ENCODE results near the gene RYR3.
A peak's percentile ranks its signal among the peaks of the same experiment; 100 is the strongest.

The RYR3 gene

GRCh38 chr15:33322091-33322490, 11.3 kb downstream of the RYR3 start:
- DNase-seq: no peak

- DNase-seq: no peak
These were observed 13.8 kb downstream of the RYR3 start for GRCh38 chr15:33324609-33325008.

- DNase-seq: no peak
These were observed 16.1 kb downstream of the RYR3 start for GRCh38 chr15:33326908-33327307.

GRCh38 chr15:33328106-33328505, 17.3 kb downstream of the RYR3 start:
- DNase-seq: no peak

GRCh38 chr15:33329457-33329856, 18.7 kb downstream of the RYR3 start:
- DNase-seq: no peak

- DNase-seq: no peak
These were observed 20.2 kb downstream of the RYR3 start for GRCh38 chr15:33330931-33331330.

GRCh38 chr15:33341953-33342352, 31.2 kb downstream of the RYR3 start:
- DNase-seq: peak; percentile 89

GRCh38 chr15:33343275-33343674, 32.5 kb downstream of the RYR3 start:
- DNase-seq: no peak

GRCh38 chr15:33344111-33344510, 33.3 kb downstream of the RYR3 start:
- DNase-seq: no peak

- DNase-seq: no peak
These were observed 33.8 kb downstream of the RYR3 start for GRCh38 chr15:33344530-33344929.

GRCh38 chr15:33354411-33354810, 43.6 kb downstream of the RYR3 start:
- DNase-seq: no peak

- no peak for DNase-seq
These were observed 47.1 kb downstream of the RYR3 start for GRCh38 chr15:33357845-33358244.

- DNase-seq: no peak
These were observed 47.5 kb downstream of the RYR3 start for GRCh38 chr15:33358306-33358705.

GRCh38 chr15:33360886-33361285, 50.1 kb downstream of the RYR3 start:
- no peak for DNase-seq

GRCh38 chr15:33369941-33370622, 59.3 kb downstream of the RYR3 start:
- no peak for DNase-seq

- no peak for DNase-seq
These were observed 59.9 kb downstream of the RYR3 start for GRCh38 chr15:33370623-33371020.

GRCh38 chr15:33371159-33371558, 60.4 kb downstream of the RYR3 start:
- DNase-seq: no peak

- no peak for DNase-seq
These were observed 63.6 kb downstream of the RYR3 start for GRCh38 chr15:33374226-33374914.

GRCh38 chr15:33375236-33375635, 64.5 kb downstream of the RYR3 start:
- DNase-seq: no peak

GRCh38 chr15:33377204-33377603, 66.4 kb downstream of the RYR3 start:
- DNase-seq: no peak

- DNase-seq: no peak
These were observed 68.2 kb downstream of the RYR3 start for GRCh38 chr15:33378866-33379480.

GRCh38 chr15:33380406-33380805, 69.6 kb downstream of the RYR3 start:
- no peak for DNase-seq

- DNase-seq: no peak
These were observed 71.7 kb downstream of the RYR3 start for GRCh38 chr15:33382491-33382890.

- no peak for DNase-seq
These were observed 73.5 kb downstream of the RYR3 start for GRCh38 chr15:33384307-33384706.

Measured in NCI-H524 treated with DMSO at 0.1 percent for 48 hours (cell line).